Duodenal mucosa (tissue), 2 donors: ENCODE measurements around the gene OBP2B.
"Not testable (repeated sequence)": the region's sequence is repeated elsewhere in the genome, so short reads cannot be mapped to it uniquely, and the experiment has no call there.

Experiments
- H3K27ac ChIP-seq: one replicate; pipeline ENCODE4 v1.7.0; 2013; ENCODE audit warnings: low read depth, low read length
- H3K27me3 ChIP-seq, 2 donors: one replicate each; pipeline ENCODE4 v1.7.0; 2013; ENCODE audit warnings: low read length in 2 of 2, control low read depth in 1 of 2; ENCODE audit not compliant: insufficient read depth in 2 of 2, control insufficient read depth in 1 of 2
- H3K36me3 ChIP-seq, 2 donors: one replicate each; pipeline ENCODE4 v1.7.0; 2013; ENCODE audit warnings: low read length in 2 of 2, control low read depth in 1 of 2; ENCODE audit not compliant: insufficient read depth in 2 of 2, control insufficient read depth in 1 of 2
- H3K4me1 ChIP-seq, 2 donors: one replicate each; pipeline ENCODE4 v1.7.0; 2013; ENCODE audit warnings: low read length in 2 of 2, control low read depth in 1 of 2; ENCODE audit not compliant: insufficient read depth in 2 of 2, control insufficient read depth in 1 of 2
- H3K4me3 ChIP-seq, 2 donors: one replicate each; pipeline ENCODE4 v1.7.0; 2013; ENCODE audit warnings: low read length in 2 of 2, low read depth in 1 of 2
- H3K9ac ChIP-seq, 2 donors: one replicate each; pipeline ENCODE4 v1.7.0; 2013; ENCODE audit warnings: low read length in 2 of 2, low read depth in 1 of 2
- H3K9me3 ChIP-seq, 2 donors: one replicate each; pipeline ENCODE4 v1.7.0; 2013; ENCODE audit warnings: low read length in 2 of 2, control low read depth in 1 of 2; ENCODE audit not compliant: control insufficient read depth in 1 of 2

The OBP2B gene

GRCh38 chr9:133208880-133209300 is at the start of gene OBP2B:
TSS of gene OBP2B (minus strand) at chr9:133209250. CDS start at chr9:133209199, 51 bp downstream.
- not testable (repeated sequence) for H3K4me1 ChIP-seq, H3K9ac ChIP-seq, H3K27ac ChIP-seq, H3K27me3 ChIP-seq, H3K36me3 ChIP-seq, H3K4me3 ChIP-seq, H3K9me3 ChIP-seq

- peaks cover 0 to 41% of the 10 kb centered on the region in 2 donors for H3K36me3 ChIP-seq
- H3K9ac ChIP-seq = no peak overlapping the region
- no peaks in the 10 kb centered on the region for H3K9me3 ChIP-seq
- no peaks in the 10 kb centered on the region for H3K27me3 ChIP-seq
- no peak overlapping the region for H3K4me3 ChIP-seq
- peak overlapping the region; percentile 39 for H3K27ac ChIP-seq
- peaks cover 4 to 6% of the 10 kb centered on the region in 2 donors for H3K4me1 ChIP-seq
Observed at GRCh38 chr9:133258061-133259015, 49.3 kb upstream of the OBP2B start.

DNA sequence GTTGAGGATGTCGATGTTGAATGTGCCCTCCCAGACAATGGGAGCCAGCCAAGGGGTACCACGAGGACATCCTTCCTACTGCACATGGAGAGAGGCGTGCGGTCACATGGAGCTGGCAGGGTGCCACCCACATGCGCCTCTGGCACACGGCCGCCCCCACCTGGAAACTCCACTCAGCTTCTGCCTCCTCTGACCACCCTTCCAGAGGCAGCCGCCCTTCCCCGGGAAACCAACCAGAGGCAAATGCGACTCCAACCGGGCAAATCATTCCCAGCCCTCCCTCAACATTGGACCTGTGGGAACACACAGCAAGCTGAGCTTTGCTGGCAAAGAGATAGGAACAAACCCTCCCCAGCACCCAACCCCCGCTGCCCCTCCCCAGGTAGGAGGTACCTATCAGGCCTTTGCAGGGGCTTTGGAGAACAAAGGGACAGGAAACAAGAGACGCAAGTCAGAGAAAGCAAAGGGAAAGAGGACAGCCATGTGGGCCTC is 48.5 kb upstream of the OBP2B start:
- no peak overlapping the region for H3K4me3 ChIP-seq
- no peaks in the 10 kb centered on the region for H3K27me3 ChIP-seq
- H3K9me3 ChIP-seq = no peaks in the 10 kb centered on the region
- H3K27ac ChIP-seq = no peak overlapping the region
- H3K36me3 ChIP-seq = peaks cover 0 to 41% of the 10 kb centered on the region in 2 donors
- no peak overlapping the region for H3K9ac ChIP-seq
- H3K4me1 ChIP-seq = peaks cover 12 to 14% of the 10 kb centered on the region in 2 donors

DNA sequence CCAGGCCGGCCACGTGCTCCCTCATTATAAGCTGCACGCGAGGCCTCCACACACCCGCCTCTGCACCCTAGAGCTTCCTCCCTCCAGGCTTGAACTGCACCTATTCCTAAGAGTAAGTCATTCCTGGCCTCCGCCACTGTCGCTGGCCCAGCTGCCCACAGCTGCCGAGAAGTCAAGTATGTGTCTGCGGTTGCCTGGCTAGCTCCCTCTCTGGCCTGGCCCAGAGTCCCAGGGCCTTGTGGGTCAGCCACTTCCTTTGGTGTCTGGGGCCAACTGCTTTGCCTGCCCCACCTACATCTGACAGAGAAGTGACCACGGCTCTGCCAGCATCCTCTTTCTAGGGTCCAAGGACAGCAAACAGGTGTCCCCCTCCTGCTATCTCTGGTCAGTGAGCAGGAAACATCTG is 47.6 kb upstream of the OBP2B start:
- Histone ChIP-seq H3K9ac (no peak overlapping the region), H3K36me3 (peaks cover 0 to 41% of the 10 kb centered on the region in 2 donors)

GRCh38 chr9:133256136-133256461 is 47.0 kb upstream of the OBP2B start:
- Histone ChIP-seq H3K9ac (no peak overlapping the region), H3K4me1 (peaks cover 21 to 25% of the 10 kb centered on the region in 2 donors), H3K4me3 (no peak overlapping the region), H3K9me3 (no peaks in the 10 kb centered on the region), H3K27ac (no peak overlapping the region), H3K27me3 (no peaks in the 10 kb centered on the region), H3K36me3 (peaks cover 0 to 39% of the 10 kb centered on the region in 2 donors)

More for the DNA sequence above, 47.6 kb upstream of the OBP2B start:
- Histone ChIP-seq H3K27me3 (no peaks in the 10 kb centered on the region), H3K9me3 (no peaks in the 10 kb centered on the region), H3K4me3 (no peak overlapping the region), H3K27ac (peak overlapping the region; percentile 23), H3K4me1 (peaks cover 19 to 21% of the 10 kb centered on the region in 2 donors)

GRCh38 chr9:133255371-133256135 is 46.5 kb upstream of the OBP2B start:
- H3K36me3 ChIP-seq = peaks cover 0 to 34% of the 10 kb centered on the region in 2 donors
- peaks cover 24 to 30% of the 10 kb centered on the region in 2 donors for H3K4me1 ChIP-seq
- H3K27ac ChIP-seq = no peak overlapping the region
- H3K27me3 ChIP-seq = no peaks in the 10 kb centered on the region
- H3K4me3 ChIP-seq = no peak overlapping the region
- no peak overlapping the region for H3K9ac ChIP-seq
- no peaks in the 10 kb centered on the region for H3K9me3 ChIP-seq

DNA sequence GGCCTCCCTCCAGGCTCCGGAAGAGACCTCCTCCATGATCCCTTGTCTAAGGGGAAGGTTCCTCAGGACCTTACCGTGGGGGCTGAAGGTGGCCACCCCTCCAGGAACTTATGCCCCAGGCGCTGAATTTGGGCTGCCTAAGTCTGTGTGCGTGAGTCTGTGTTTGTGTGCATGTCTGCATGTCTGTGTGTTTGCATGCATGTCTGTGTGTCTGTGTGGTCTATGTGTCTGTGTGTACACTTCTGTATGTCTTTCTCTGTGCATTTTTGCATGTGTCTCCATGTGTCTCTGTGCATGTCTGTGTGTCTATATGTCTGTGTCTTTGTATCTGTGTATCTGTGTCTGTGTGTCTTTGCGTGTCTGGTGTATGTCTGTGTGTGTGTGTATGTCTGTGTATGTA is 45.4 kb upstream of the OBP2B start:
- Histone ChIP-seq H3K4me3 (no peak overlapping the region), H3K4me1 (peaks cover 32 to 39% of the 10 kb centered on the region in 2 donors)

DNA sequence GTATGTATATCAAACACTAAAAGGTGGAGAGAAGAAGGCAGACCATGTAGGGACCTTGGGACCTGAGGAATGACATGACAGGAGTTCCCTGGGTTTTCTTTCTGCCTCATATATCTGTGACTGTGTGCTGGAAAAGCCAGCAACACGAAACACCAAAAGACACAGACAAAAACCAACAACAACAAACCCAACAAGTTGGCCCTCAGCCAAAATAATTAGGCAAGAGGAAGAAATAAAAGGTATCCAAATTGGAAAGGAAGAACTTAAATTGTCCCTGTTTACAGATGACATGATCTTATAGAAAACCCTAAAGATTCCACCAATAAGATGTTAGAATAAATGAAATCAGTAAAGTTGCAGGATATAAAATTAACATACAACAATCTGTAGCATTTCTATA is 44.2 kb upstream of the OBP2B start:
- H3K27me3 ChIP-seq = no peaks in the 10 kb centered on the region
- H3K36me3 ChIP-seq = peaks cover 0 to 14% of the 10 kb centered on the region in 2 donors
- no peaks in the 10 kb centered on the region for H3K9me3 ChIP-seq
- H3K27ac ChIP-seq = no peak overlapping the region
- H3K4me3 ChIP-seq = peak overlapping the region; percentile 2 to 33
- H3K4me1 ChIP-seq = peaks cover 32 to 39% of the 10 kb centered on the region in 2 donors
- peak overlapping the region; percentile 39 to 46 for H3K9ac ChIP-seq

More for the DNA sequence above, 45.4 kb upstream of the OBP2B start:
- H3K9me3 ChIP-seq = no peaks in the 10 kb centered on the region
- no peaks in the 10 kb centered on the region for H3K27me3 ChIP-seq
- H3K9ac ChIP-seq = no peak overlapping the region
- no peak overlapping the region for H3K27ac ChIP-seq
- H3K36me3 ChIP-seq = peaks cover 0 to 23% of the 10 kb centered on the region in 2 donors

- no peaks in the 10 kb centered on the region for H3K27me3 ChIP-seq
- H3K27ac ChIP-seq = peak overlapping the region; percentile 79
- no peaks in the 10 kb centered on the region for H3K9me3 ChIP-seq
- H3K9ac ChIP-seq = peak overlapping the region; percentile 39 to 61
- peaks cover 32 to 39% of the 10 kb centered on the region in 2 donors for H3K4me1 ChIP-seq
- H3K4me3 ChIP-seq = peak overlapping the region; percentile 10 to 37
- peaks cover 0 to 14% of the 10 kb centered on the region in 2 donors for H3K36me3 ChIP-seq
Observed at GRCh38 chr9:133252301-133253020, 43.4 kb upstream of the OBP2B start.
